HepG2 (cell line): ENCODE results near the gene XG. TPM values are rescaled to one million over a fixed set of nuclear protein-coding genes. Genes with fewer than 3 reads are reported as not detected.

Experiments used
- ATAC-seq: fragments of 200-7000 bp; cut with Tn5 transposase; 3 replicates; pipeline ENCODE4 v1.9.1; 2020; ENCODE audit warnings: mild to moderate bottlenecking, moderate library complexity
- BruUV-seq: library from RNA; stranded (reverse); fragments of 400-500 nt; replicated peaks from 2 replicates; lab custom pipeline; 2021; lab: Mats Ljungman, UMichigan
- CTCF ChIA-PET: fragments of 300-600 bp; formaldehyde crosslinking; extraction: SDS; loops from one replicate; lab custom pipeline; 2021; ENCODE audit warnings: low total read pairs, inconsistent platforms, low intra/inter-chr PET ratio; lab: Yijun Ruan, JAX
- POLR2A ChIA-PET: fragments of 350-600 bp; sonication (Branson Sonifier 250); formaldehyde crosslinking; loops from one replicate; lab custom pipeline; 2020; ENCODE audit warnings: antibody characterized with exemption, inconsistent platforms; lab: Yijun Ruan, JAX
- DNase-seq: peaks from one replicate; pipeline ENCODE4 v3.0.0-alpha.2; 2015; ENCODE audit warnings: low spot score
- FAIRE-seq: peaks from 3 replicates; lab custom pipeline; 2011; peaks lifted over from hg19 to GRCh38; lab: Jason Lieb, UNC
- H2AFZ ChIP-seq: one replicate; pipeline ENCODE4 v1.6.1; 2011; ENCODE audit warnings: low read length, inconsistent platforms
- H3K27ac ChIP-seq: fragments of 300-600 bp; 3 replicates; pipeline ENCODE4 v1.8.0; 2011; ENCODE audit warnings: mixed run types, mild to moderate bottlenecking, mixed read lengths, low read length, inconsistent platforms; ENCODE audit not compliant: insufficient read depth; ENCODE audit errors: extremely low read length
- H3K27me3 ChIP-seq, 2 experiments: fragments of 200-600 bp in 1 of 2; 2 replicates in 1 of 2; 3 replicates in 1 of 2; pipeline versions ENCODE4 v1.6.0 to v1.8.0; 2011; ENCODE audit warnings: low read length in 2 of 2, mild to moderate bottlenecking in 2 of 2, moderate library complexity in 2 of 2, inconsistent platforms in 1 of 2; ENCODE audit not compliant: insufficient read depth in 2 of 2, control insufficient read depth in 1 of 2
- H3K36me3 ChIP-seq, 2 experiments: fragments of 200-600 bp in 1 of 2; replicated peaks in 1 of 2; 2 replicates in 1 of 2; 3 replicates in 1 of 2; pipeline versions ENCODE4 v1.5.1 to v1.8.0; 2011; ENCODE audit warnings: low read length in 2 of 2, inconsistent platforms in 1 of 2; ENCODE audit not compliant: insufficient read depth in 2 of 2, control insufficient read depth in 1 of 2
- H3K4me1 ChIP-seq: 2 replicates; pipeline ENCODE4 v1.5.1; 2012; ENCODE audit warnings: low read length, inconsistent platforms; ENCODE audit not compliant: insufficient read depth
- H3K4me2 ChIP-seq: 2 replicates; pipeline ENCODE4 v1.6.0; 2011; ENCODE audit warnings: low read depth, low read length, inconsistent platforms
- H3K4me3 ChIP-seq, 3 experiments: fragments of 200-600 bp in 1 of 3; sonication (generic), shearing (Covaris generic) in 1 of 3; replicated peaks in 1 of 3; 2 replicates each; pipeline ENCODE4 v1.5.1; 2011 to 2016; ENCODE audit warnings: low read length in 3 of 3, inconsistent platforms in 2 of 3, low read depth in 2 of 3, mild to moderate bottlenecking in 2 of 3, control low read depth in 1 of 3, mixed read lengths in 1 of 3; ENCODE audit not compliant: insufficient read depth in 1 of 3
- H3K79me2 ChIP-seq: one replicate; pipeline ENCODE4 v1.6.1; 2011; ENCODE audit warnings: low read length, inconsistent platforms; ENCODE audit not compliant: insufficient read depth
- H3K9ac ChIP-seq: 2 replicates; pipeline ENCODE4 v1.6.0; 2011; ENCODE audit warnings: mild to moderate bottlenecking, low read depth, low read length, inconsistent platforms; ENCODE audit not compliant: insufficient read depth
- H3K9me3 ChIP-seq: 2 replicates; pipeline ENCODE4 v1.5.1; 2012; ENCODE audit warnings: mild to moderate bottlenecking, low read length
- H4K20me1 ChIP-seq: 2 replicates; pipeline ENCODE4 v1.6.0; 2011; ENCODE audit warnings: inconsistent platforms, mild to moderate bottlenecking, low read length, moderate library complexity; ENCODE audit not compliant: insufficient read depth
- BCL6 ChIP-seq: IDR thresholded peaks from 2 replicates; pipeline ENCODE4 v1.6.1; 2016; ENCODE audit warnings: missing genetic modification reagents, missing compliant biosample characterization
- CAMTA2 ChIP-seq: sonication (generic); formaldehyde crosslinking; IDR thresholded peaks from 2 replicates; pipeline ENCODE4 v1.4.0; 2020; ENCODE audit warnings: mild to moderate bottlenecking, missing genetic modification reagents, borderline replicate concordance
- EEA1 ChIP-seq: sonication (generic); formaldehyde crosslinking; IDR thresholded peaks from 2 replicates; pipeline ENCODE4 v1.5.1; 2020; ENCODE audit warnings: mild to moderate bottlenecking, missing genetic modification reagents, borderline replicate concordance
- FOXM1 ChIP-seq: sonication (generic); formaldehyde crosslinking; IDR thresholded peaks from 2 replicates; pipeline ENCODE4 v1.5.0; 2020; ENCODE audit warnings: missing genetic modification reagents
- GPN1 ChIP-seq: sonication (generic); formaldehyde crosslinking; IDR thresholded peaks from 2 replicates; pipeline ENCODE4 v1.5.1; 2020; ENCODE audit warnings: missing genetic modification reagents, borderline replicate concordance
- GZF1 ChIP-seq: sonication (generic); formaldehyde crosslinking; IDR thresholded peaks from 2 replicates; pipeline ENCODE4 v1.5.1; 2020; ENCODE audit warnings: mild to moderate bottlenecking, missing genetic modification reagents
- HOXA7 ChIP-seq: sonication (generic); formaldehyde crosslinking; IDR thresholded peaks from 2 replicates; pipeline ENCODE4 v1.8.1; 2022; ENCODE audit warnings: mild to moderate bottlenecking, missing genetic modification reagents, moderate library complexity
- LBX2 ChIP-seq: sonication (generic); formaldehyde crosslinking; IDR thresholded peaks from 2 replicates; pipeline ENCODE4 v1.5.0; 2020; ENCODE audit warnings: missing genetic modification reagents, mild to moderate bottlenecking, borderline replicate concordance
- NBN ChIP-seq: fragments of 450-650 bp; conservative IDR thresholded peaks from 2 replicates; pipeline ENCODE4 v1.6.1; 2017
- NFIB ChIP-seq: sonication (generic); formaldehyde crosslinking; IDR thresholded peaks from 2 replicates; pipeline ENCODE4 v1.9.0; 2021; ENCODE audit warnings: missing genetic modification reagents, mild to moderate bottlenecking, borderline replicate concordance
- PREB ChIP-seq: sonication (generic); formaldehyde crosslinking; IDR thresholded peaks from 2 replicates; pipeline ENCODE4 v1.4.0; 2020; ENCODE audit warnings: missing genetic modification reagents
- RBFOX2 ChIP-seq: fragments of 200-400 bp; formaldehyde crosslinking; IDR thresholded peaks from 2 replicates; pipeline ENCODE4 v1.6.1; 2017; ENCODE audit warnings: low read depth, mild to moderate bottlenecking, low read length
- REPIN1 ChIP-seq: sonication (generic); formaldehyde crosslinking; IDR thresholded peaks from 2 replicates; pipeline ENCODE4 v1.8.0; 2022; ENCODE audit warnings: missing genetic modification reagents, low read depth, mild to moderate bottlenecking, borderline replicate concordance
- STAT5B ChIP-seq: sonication (generic); formaldehyde crosslinking; IDR thresholded peaks from 2 replicates; pipeline ENCODE4 v1.4.0; 2020; ENCODE audit warnings: missing genetic modification reagents
- TCF7 ChIP-seq: sonication (generic); IDR thresholded peaks from 2 replicates; pipeline ENCODE4 v1.6.1; 2016; ENCODE audit warnings: antibody characterized with exemption, low read depth
- XBP1 ChIP-seq: sonication (generic); formaldehyde crosslinking; IDR thresholded peaks from 2 replicates; pipeline ENCODE4 v1.5.0; 2020; ENCODE audit warnings: missing genetic modification reagents
- ZBTB26 ChIP-seq: IDR thresholded peaks from 2 replicates; pipeline ENCODE4 v1.6.1; 2016; ENCODE audit warnings: missing compliant biosample characterization, missing genetic modification reagents, borderline replicate concordance
- ZNF225 ChIP-seq: sonication (generic); formaldehyde crosslinking; IDR thresholded peaks from 2 replicates; pipeline ENCODE4 v1.4.0; 2020; ENCODE audit warnings: mild to moderate bottlenecking, missing genetic modification reagents
- ZNF34 ChIP-seq: sonication (generic); formaldehyde crosslinking; IDR thresholded peaks from 2 replicates; pipeline ENCODE4 v1.4.0; 2020; ENCODE audit warnings: mild to moderate bottlenecking, missing genetic modification reagents, borderline replicate concordance
- ZNF496 ChIP-seq: sonication (generic); formaldehyde crosslinking; IDR thresholded peaks from 2 replicates; pipeline ENCODE4 v1.8.1; 2023; ENCODE audit warnings: mild to moderate bottlenecking, moderate library complexity, missing genetic modification reagents; ENCODE audit not compliant: insufficient replicate concordance
- ZNF660 ChIP-seq: sonication (generic); formaldehyde crosslinking; IDR thresholded peaks from 2 replicates; pipeline ENCODE4 v1.5.1; 2020; ENCODE audit warnings: mild to moderate bottlenecking, low read depth, missing genetic modification reagents, borderline replicate concordance
- ZNF75D ChIP-seq: sonication (generic); formaldehyde crosslinking; IDR thresholded peaks from 2 replicates; pipeline ENCODE4 v1.8.1; 2023; ENCODE audit warnings: missing genetic modification reagents, mild to moderate bottlenecking, borderline replicate concordance
- WGBS: methylation state at CpG from one replicate; pipeline ENCODE4 v1.1.6; 2017; ENCODE audit warnings: low lambda C conversion rate; 5-methylcytosine and 5-hydroxymethylcytosine counted together
- in situ Hi-C: cut with HindIII; loops from 2 replicates; pipeline ENCODE4 v1.10.0; 2017; ENCODE audit warnings: low pct_unique_long_range_greater_than_20kb; ENCODE audit not compliant: extremely low pct_ligation_motif_present
- intact Hi-C: fragments of 100-400 bp; cut with micrococcal nuclease; formaldehyde crosslinking; loops from one replicate; pipeline ENCODE4 v1.10.0; 2022; ENCODE audit not compliant: unreplicated experiment
- polyA plus RNA-seq, 8 experiments: library from polyadenylated mRNA; depleted of rRNA in 3 of 8; stranded (reverse) in 7 of 8; unstranded in 1 of 8; fragments of >200 nt; fragmentation: Illumina TruSeq in 4 of 8; extraction: Trizol in 4 of 8; gene quantifications; 2 replicates each; pipeline versions ENCODE4 v1.2.1 to v1.2.3, GENCODE V29; 2011 to 2016; ENCODE audit warnings: low read depth in 4 of 8, missing spikeins in 1 of 8, mixed read lengths in 1 of 8; ENCODE audit not compliant: insufficient read depth in 1 of 8
- total RNA-seq, 5 experiments: library from RNA; depleted of rRNA; stranded (reverse); fragments of >200 nt; fragmentation: Illumina TruSeq; extraction: Trizol; gene quantifications; 2 replicates each; pipeline ENCODE4 v1.2.3, GENCODE V29; 2016; ENCODE audit warnings: low read depth in 1 of 5

XG gene
- total and polyA plus RNA-seq, 2 of the 13 experiments (the other 11 are each of a cell fraction or from before 2014, with no cell fraction given) = not detected

GRCh38 chrX:2782171-2782570, 30.3 kb downstream of the XG start (continued):
- TF ChIP-seq ZBTB26 (CRISPR knock-in tag) = no peak
- TF ChIP-seq CAMTA2 = no peak
- no peak for TF ChIP-seq LBX2 (CRISPR knock-in tag)
- TF ChIP-seq XBP1 = no peak
- no peak for TF ChIP-seq STAT5B
- TF ChIP-seq FOXM1 = no peak
- TF ChIP-seq ZNF496 (CRISPR knock-in tag) = no peak

- Histone ChIP-seq H3K4me3 (no peak overlapping the region), H3K4me2 (no peak overlapping the region), H4K20me1 (no peaks in the 10 kb centered on the region), H3K79me2 (no peaks in the 10 kb centered on the region), H3K36me3 (no peaks in the 10 kb centered on the region), H3K9ac (no peak overlapping the region), H3K27me3 (no peaks in the 10 kb centered on the region), H3K27ac (no peak overlapping the region), H3K4me1 (peaks cover 28% of the 10 kb centered on the region), H2AFZ (no peak overlapping the region), H3K9me3 (no peaks in the 10 kb centered on the region)
- CTCF ChIA-PET = no interaction called here
- DNase-seq (no peak), FAIRE-seq (no peak), ATAC-seq (no peak)
- intact Hi-C loops (no loop called here), in situ Hi-C loops (no loop called here)
- BruUV-seq = no TSS peak
- TF ChIP-seq RBFOX2 (no peak), ZNF34 (no peak), TCF7 (no peak), REPIN1 (no peak), GZF1 (no peak), ZNF660 (CRISPR knock-in tag) (no peak), NFIB (CRISPR knock-in tag) (no peak), EEA1 (CRISPR knock-in tag) (no peak), PREB (CRISPR knock-in tag) (no peak), GPN1 (no peak), BCL6 (CRISPR knock-in tag) (no peak), HOXA7 (CRISPR knock-in tag) (no peak), ZNF75D (CRISPR knock-in tag) (no peak), NBN (no peak), ZNF225 (no peak)
- POLR2A ChIA-PET = no interaction called here
- WGBS = 71% methylated on average over 4 of the region's 4 CpGs
Measured at GRCh38 chrX:2782778-2783177, 30.9 kb downstream of the XG start.
